Measurements from ENCODE around the gene CHST12.

CHST12 gene

GRCh38 chr7:2441430-2442058 is 38.1 kb downstream of the CHST12 start:
- peaks cover 0 to 44% (median 39%) of the 10 kb centered on the region in 5 donors for H3K4me1 ChIP-seq (ENCODE audit: control insufficient read depth in 5 of 5, insufficient read depth in 5 of 5, low read length in 5 of 5)
- peak overlapping the region in 1 of 5 donors; percentile 19 for H3K9ac ChIP-seq (ENCODE audit: low read length in 5 of 5)
- no peak overlapping the region for H3K4me3 ChIP-seq (ENCODE audit: low read depth in 1 of 5, low read length in 5 of 5)
- no peaks in the 10 kb centered on the region for H3K27me3 ChIP-seq (ENCODE audit: control insufficient read depth in 5 of 5, insufficient read depth in 4 of 5, low read length in 5 of 5)
- peaks cover 0 to 23% (median 9%) of the 10 kb centered on the region in 5 donors for H3K36me3 ChIP-seq (ENCODE audit: control insufficient read depth in 5 of 5, insufficient read depth in 5 of 5, low read length in 5 of 5)
- H3K27ac ChIP-seq (ENCODE audit: low read depth, low read length), result no peak overlapping the region
- H3K9me3 ChIP-seq (ENCODE audit: control insufficient read depth in 5 of 5, low read length in 5 of 5), result no peaks in the 10 kb centered on the region

DNA sequence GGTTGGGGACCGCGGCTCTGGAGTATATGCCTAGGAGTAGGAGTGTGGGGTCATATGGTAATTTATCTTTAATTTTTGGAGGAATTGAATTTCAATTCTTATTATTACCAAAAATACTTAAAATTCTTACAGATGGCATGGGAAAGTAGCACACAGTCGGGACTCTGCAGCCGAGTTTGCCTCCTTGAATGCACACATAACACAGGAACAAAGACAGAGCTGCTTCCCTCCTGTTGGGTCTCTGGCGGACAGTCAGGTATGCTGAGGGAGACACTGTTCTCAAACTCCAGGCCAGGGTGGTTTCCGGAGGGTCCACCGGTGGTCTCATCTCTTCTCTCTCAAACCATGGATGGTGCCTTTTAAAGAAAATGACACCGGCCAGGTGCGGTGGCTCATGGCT is 40.1 kb downstream of the CHST12 start:
- Histone ChIP-seq H3K4me1 (ENCODE audit: control insufficient read depth in 5 of 5, insufficient read depth in 5 of 5, low read length in 5 of 5) (peaks cover 0 to 33% (median 25%) of the 10 kb centered on the region in 5 donors), H3K36me3 (ENCODE audit: control insufficient read depth in 5 of 5, insufficient read depth in 5 of 5, low read length in 5 of 5) (peaks cover 0 to 4% (median 0%) of the 10 kb centered on the region in 5 donors), H3K4me3 (ENCODE audit: low read depth in 1 of 5, low read length in 5 of 5) (no peak overlapping the region), H3K27me3 (ENCODE audit: control insufficient read depth in 5 of 5, insufficient read depth in 4 of 5, low read length in 5 of 5) (no peaks in the 10 kb centered on the region), H3K9ac (ENCODE audit: low read length in 5 of 5) (no peak overlapping the region), H3K27ac (ENCODE audit: low read depth, low read length) (no peak overlapping the region), H3K9me3 (ENCODE audit: control insufficient read depth in 5 of 5, low read length in 5 of 5) (no peaks in the 10 kb centered on the region)

DNA sequence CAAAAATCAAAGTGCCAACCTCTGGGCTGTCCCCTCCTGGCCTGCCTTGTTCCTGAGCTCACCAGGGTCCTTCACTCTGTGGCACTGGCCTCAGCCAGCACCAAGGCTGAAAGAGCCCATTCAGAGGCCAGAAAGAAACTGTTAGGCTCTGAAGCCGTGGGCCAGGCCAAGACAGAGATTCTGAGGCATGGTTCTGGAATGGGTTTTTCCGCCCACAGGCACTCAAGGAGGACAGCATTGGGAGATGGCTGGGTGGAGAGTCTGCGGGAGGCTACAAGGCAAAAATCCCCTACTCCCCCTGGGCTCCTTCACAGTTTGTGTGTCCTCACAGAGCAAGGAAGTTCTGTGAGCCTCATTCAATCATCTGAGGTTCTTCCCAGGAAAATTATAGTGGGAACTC is 41.1 kb downstream of the CHST12 start:
- Histone ChIP-seq H3K9me3 (ENCODE audit: control insufficient read depth in 5 of 5, low read length in 5 of 5) (no peaks in the 10 kb centered on the region), H3K27ac (ENCODE audit: low read depth, low read length) (peak overlapping the region; percentile 76), H3K9ac (ENCODE audit: low read length in 5 of 5) (no peak overlapping the region), H3K4me3 (ENCODE audit: low read depth in 1 of 5, low read length in 5 of 5) (no peak overlapping the region), H3K36me3 (ENCODE audit: control insufficient read depth in 5 of 5, insufficient read depth in 5 of 5, low read length in 5 of 5) (peaks cover 0 to 2% (median 0%) of the 10 kb centered on the region in 5 donors), H3K4me1 (ENCODE audit: control insufficient read depth in 5 of 5, insufficient read depth in 5 of 5, low read length in 5 of 5) (peaks cover 0 to 30% (median 21%) of the 10 kb centered on the region in 5 donors), H3K27me3 (ENCODE audit: control insufficient read depth in 5 of 5, insufficient read depth in 4 of 5, low read length in 5 of 5) (no peaks in the 10 kb centered on the region)

DNA sequence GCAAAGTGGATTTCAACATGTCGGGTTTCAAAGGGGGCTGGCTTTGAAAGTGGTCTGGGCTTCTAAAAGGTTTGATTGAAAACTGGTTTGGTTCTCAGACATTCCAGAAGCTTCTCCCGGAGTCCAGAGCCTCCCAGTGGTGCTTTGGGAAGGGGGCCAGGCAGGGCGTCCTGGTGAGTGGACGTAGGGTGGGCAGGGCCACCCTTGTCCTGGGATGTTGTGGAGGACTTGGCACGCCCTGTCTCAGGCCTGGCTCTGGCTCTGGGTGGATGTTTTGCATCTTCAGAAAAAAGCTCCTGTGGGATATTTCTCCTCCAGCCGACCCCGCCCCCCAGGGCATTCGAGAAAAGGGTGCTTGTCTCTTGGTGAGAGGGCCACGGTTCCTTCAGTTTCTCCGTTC is 41.6 kb downstream of the CHST12 start:
- H3K9me3 ChIP-seq (ENCODE audit: control insufficient read depth in 5 of 5, low read length in 5 of 5), result no peaks in the 10 kb centered on the region
- H3K9ac ChIP-seq (ENCODE audit: low read length in 5 of 5), result no peak overlapping the region
- H3K36me3 ChIP-seq (ENCODE audit: control insufficient read depth in 5 of 5, insufficient read depth in 5 of 5, low read length in 5 of 5), result peaks cover 0 to 2% (median 0%) of the 10 kb centered on the region in 5 donors
- H3K4me3 ChIP-seq (ENCODE audit: low read depth in 1 of 5, low read length in 5 of 5), result no peak overlapping the region
- H3K27me3 ChIP-seq (ENCODE audit: control insufficient read depth in 5 of 5, insufficient read depth in 4 of 5, low read length in 5 of 5), result no peaks in the 10 kb centered on the region
- H3K27ac ChIP-seq (ENCODE audit: low read depth, low read length), result peak overlapping the region; percentile 76
- peaks cover 0 to 30% (median 21%) of the 10 kb centered on the region in 5 donors for H3K4me1 ChIP-seq (ENCODE audit: control insufficient read depth in 5 of 5, insufficient read depth in 5 of 5, low read length in 5 of 5)

GRCh38 chr7:2445898-2446555 is 42.6 kb downstream of the CHST12 start:
- Histone ChIP-seq H3K36me3 (ENCODE audit: control insufficient read depth in 5 of 5, insufficient read depth in 5 of 5, low read length in 5 of 5) (peaks cover 0 to 2% (median 0%) of the 10 kb centered on the region in 5 donors), H3K9ac (ENCODE audit: low read length in 5 of 5) (no peak overlapping the region), H3K4me3 (ENCODE audit: low read depth in 1 of 5, low read length in 5 of 5) (no peak overlapping the region), H3K27ac (ENCODE audit: low read depth, low read length) (no peak overlapping the region), H3K9me3 (ENCODE audit: control insufficient read depth in 5 of 5, low read length in 5 of 5) (no peaks in the 10 kb centered on the region), H3K4me1 (ENCODE audit: control insufficient read depth in 5 of 5, insufficient read depth in 5 of 5, low read length in 5 of 5) (peaks cover 0 to 31% (median 21%) of the 10 kb centered on the region in 5 donors), H3K27me3 (ENCODE audit: control insufficient read depth in 5 of 5, insufficient read depth in 4 of 5, low read length in 5 of 5) (no peaks in the 10 kb centered on the region)

- Histone ChIP-seq H3K27ac (ENCODE audit: low read depth, low read length) (no peak overlapping the region), H3K27me3 (ENCODE audit: control insufficient read depth in 5 of 5, insufficient read depth in 4 of 5, low read length in 5 of 5) (no peaks in the 10 kb centered on the region), H3K9ac (ENCODE audit: low read length in 5 of 5) (no peak overlapping the region), H3K9me3 (ENCODE audit: control insufficient read depth in 5 of 5, low read length in 5 of 5) (no peaks in the 10 kb centered on the region), H3K36me3 (ENCODE audit: control insufficient read depth in 5 of 5, insufficient read depth in 5 of 5, low read length in 5 of 5) (peaks cover 0 to 2% (median 0%) of the 10 kb centered on the region in 5 donors), H3K4me3 (ENCODE audit: low read depth in 1 of 5, low read length in 5 of 5) (no peak overlapping the region), H3K4me1 (ENCODE audit: control insufficient read depth in 5 of 5, insufficient read depth in 5 of 5, low read length in 5 of 5) (peaks cover 0 to 34% (median 23%) of the 10 kb centered on the region in 5 donors)
These were observed 43.3 kb downstream of the CHST12 start for GRCh38 chr7:2446676-2447075.

- peaks cover 0 to 27% (median 17%) of the 10 kb centered on the region in 5 donors for H3K4me1 ChIP-seq (ENCODE audit: control insufficient read depth in 5 of 5, insufficient read depth in 5 of 5, low read length in 5 of 5)
- H3K36me3 ChIP-seq (ENCODE audit: control insufficient read depth in 5 of 5, insufficient read depth in 5 of 5, low read length in 5 of 5), result peaks cover 0 to 2% (median 0%) of the 10 kb centered on the region in 5 donors
- H3K27ac ChIP-seq (ENCODE audit: low read depth, low read length), result no peak overlapping the region
These were observed 47.0 kb downstream of the CHST12 start for GRCh38 chr7:2450198-2451107.

GRCh38 chr7:2451171-2452073 is 48.0 kb downstream of the CHST12 start:
- H3K9ac ChIP-seq (ENCODE audit: low read length in 5 of 5), result peak overlapping the region in 4 of 5 donors; percentile 11 to 72 (median 62)
- H3K4me3 ChIP-seq (ENCODE audit: low read depth in 1 of 5, low read length in 5 of 5), result peak overlapping the region; percentile 55 to 74 (median 59)
- H3K27me3 ChIP-seq (ENCODE audit: control insufficient read depth in 5 of 5, insufficient read depth in 4 of 5, low read length in 5 of 5), result no peaks in the 10 kb centered on the region
- H3K9me3 ChIP-seq (ENCODE audit: control insufficient read depth in 5 of 5, low read length in 5 of 5), result no peaks in the 10 kb centered on the region
- no peak overlapping the region for H3K27ac ChIP-seq (ENCODE audit: low read depth, low read length)
- H3K4me1 ChIP-seq (ENCODE audit: control insufficient read depth in 5 of 5, insufficient read depth in 5 of 5, low read length in 5 of 5), result peaks cover 0 to 25% (median 16%) of the 10 kb centered on the region in 5 donors
- H3K36me3 ChIP-seq (ENCODE audit: control insufficient read depth in 5 of 5, insufficient read depth in 5 of 5, low read length in 5 of 5), result peaks cover 0 to 2% (median 0%) of the 10 kb centered on the region in 5 donors

More at GRCh38 chr7:2450198-2451107, 47.0 kb downstream of the CHST12 start:
- H3K9ac ChIP-seq (ENCODE audit: low read length in 5 of 5), result no peak overlapping the region
- H3K9me3 ChIP-seq (ENCODE audit: control insufficient read depth in 5 of 5, low read length in 5 of 5), result no peaks in the 10 kb centered on the region
- H3K27me3 ChIP-seq (ENCODE audit: control insufficient read depth in 5 of 5, insufficient read depth in 4 of 5, low read length in 5 of 5), result no peaks in the 10 kb centered on the region
- H3K4me3 ChIP-seq (ENCODE audit: low read depth in 1 of 5, low read length in 5 of 5), result no peak overlapping the region

GRCh38 chr7:2452074-2452507 is 48.7 kb downstream of the CHST12 start:
- no peak overlapping the region for H3K27ac ChIP-seq (ENCODE audit: low read depth, low read length)
- H3K9ac ChIP-seq (ENCODE audit: low read length in 5 of 5), result peak overlapping the region in 3 of 5 donors; percentile 52 to 72 (median 71)
- H3K4me1 ChIP-seq (ENCODE audit: control insufficient read depth in 5 of 5, insufficient read depth in 5 of 5, low read length in 5 of 5), result peaks cover 0 to 26% (median 18%) of the 10 kb centered on the region in 5 donors
- no peaks in the 10 kb centered on the region for H3K27me3 ChIP-seq (ENCODE audit: control insufficient read depth in 5 of 5, insufficient read depth in 4 of 5, low read length in 5 of 5)
- H3K9me3 ChIP-seq (ENCODE audit: control insufficient read depth in 5 of 5, low read length in 5 of 5), result no peaks in the 10 kb centered on the region
- H3K4me3 ChIP-seq (ENCODE audit: low read depth in 1 of 5, low read length in 5 of 5), result peak overlapping the region; percentile 55 to 74 (median 59)
- H3K36me3 ChIP-seq (ENCODE audit: control insufficient read depth in 5 of 5, insufficient read depth in 5 of 5, low read length in 5 of 5), result no peaks in the 10 kb centered on the region

All from subcutaneous abdominal adipose tissue (tissue), 5 donors.